Measurements from ENCODE around the gene CFI.

DNA sequence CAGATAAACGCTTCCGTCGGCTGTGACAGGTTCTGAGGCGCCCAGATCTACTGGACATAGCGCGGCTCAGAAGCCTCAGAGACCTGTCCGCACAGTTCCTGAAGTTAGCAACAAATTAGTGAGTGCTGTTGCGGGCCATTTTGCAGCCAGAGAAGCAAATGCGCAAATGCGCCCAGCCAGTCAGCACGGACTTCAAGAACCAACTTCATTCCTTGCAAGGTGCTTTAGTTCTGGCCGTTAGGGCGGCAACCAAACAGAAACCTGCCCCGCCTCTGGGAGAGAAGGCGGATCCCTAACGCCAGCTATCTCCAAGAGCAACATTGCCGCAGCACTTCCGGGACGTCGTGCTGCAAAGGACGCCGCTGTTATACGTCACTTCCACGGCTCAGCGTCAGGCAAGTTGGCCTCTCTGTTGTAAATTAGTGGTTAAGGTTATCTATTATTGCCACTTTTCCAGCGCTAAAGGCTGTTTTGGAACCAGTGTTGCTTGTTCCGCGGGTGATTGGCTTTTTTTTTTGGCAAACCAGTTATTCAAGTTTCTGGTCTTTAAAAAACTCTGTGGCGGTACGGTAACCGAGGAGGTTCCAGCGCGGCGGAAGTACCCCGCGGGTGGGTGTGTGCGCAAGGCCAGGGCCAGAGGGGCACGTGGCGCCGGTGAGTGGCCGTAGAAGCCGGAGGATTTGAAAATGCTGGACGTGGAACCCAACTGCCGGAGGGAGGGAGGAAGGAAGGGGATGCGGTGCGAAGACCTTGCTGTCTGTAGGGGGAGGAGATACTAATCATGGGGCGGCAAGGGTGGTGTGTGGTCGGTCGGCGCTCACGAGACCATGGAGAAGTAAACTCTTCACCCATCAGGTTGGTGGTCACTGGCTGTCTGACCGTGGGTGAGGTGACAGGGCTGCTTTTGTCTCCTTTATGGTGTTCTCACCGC, 13.6 kb upstream of the CFI start, which contains the start of gene GAR1:
- TF ChIP-seq, protein P1, sequence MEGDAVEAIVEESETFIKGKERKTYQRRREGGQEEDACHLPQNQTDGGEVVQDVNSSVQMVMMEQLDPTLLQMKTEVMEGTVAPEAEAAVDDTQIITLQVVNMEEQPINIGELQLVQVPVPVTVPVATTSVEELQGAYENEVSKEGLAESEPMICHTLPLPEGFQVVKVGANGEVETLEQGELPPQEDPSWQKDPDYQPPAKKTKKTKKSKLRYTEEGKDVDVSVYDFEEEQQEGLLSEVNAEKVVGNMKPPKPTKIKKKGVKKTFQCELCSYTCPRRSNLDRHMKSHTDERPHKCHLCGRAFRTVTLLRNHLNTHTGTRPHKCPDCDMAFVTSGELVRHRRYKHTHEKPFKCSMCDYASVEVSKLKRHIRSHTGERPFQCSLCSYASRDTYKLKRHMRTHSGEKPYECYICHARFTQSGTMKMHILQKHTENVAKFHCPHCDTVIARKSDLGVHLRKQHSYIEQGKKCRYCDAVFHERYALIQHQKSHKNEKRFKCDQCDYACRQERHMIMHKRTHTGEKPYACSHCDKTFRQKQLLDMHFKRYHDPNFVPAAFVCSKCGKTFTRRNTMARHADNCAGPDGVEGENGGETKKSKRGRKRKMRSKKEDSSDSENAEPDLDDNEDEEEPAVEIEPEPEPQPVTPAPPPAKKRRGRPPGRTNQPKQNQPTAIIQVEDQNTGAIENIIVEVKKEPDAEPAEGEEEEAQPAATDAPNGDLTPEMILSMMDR (IDR thresholded peaks at IDR 0.05), result no peak
- TF ChIP-seq POLR2A (IDR thresholded peaks at IDR 0.05), result no peak
